ENCODE data around the gene COL15A1. TPM values are rescaled to one million over a fixed set of nuclear protein-coding genes. Genes with fewer than 3 reads are reported as not detected.

The COL15A1 gene
- total RNA-seq, 4 donors from 2014 or later: 25.8 to 55.3 (median 36.0) TPM

DNA sequence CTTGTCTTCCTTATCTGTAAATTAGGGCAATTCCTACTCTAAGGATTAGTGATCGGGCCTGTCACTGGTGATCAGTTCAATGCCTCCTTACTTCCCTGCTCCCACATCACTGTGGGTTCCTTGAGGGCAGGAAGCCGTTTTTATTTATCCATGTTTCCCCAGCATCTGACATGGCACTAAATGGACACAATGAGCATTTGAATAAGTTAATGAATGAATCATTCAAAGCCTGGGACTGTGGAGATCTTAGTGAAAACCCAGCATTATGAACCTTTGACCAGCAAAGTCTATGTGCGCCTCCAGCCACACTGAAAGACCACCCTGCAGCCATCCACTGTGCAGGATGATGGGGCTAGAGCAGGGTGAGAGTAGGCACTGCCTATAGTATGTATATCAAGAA lies 11.6 kb downstream of the COL15A1 start:
- Histone ChIP-seq H3K4me1 (peaks cover 0 to 34% (median 2%) of the 10 kb centered on the region in 4 donors), H3K36me3 (no peaks in the 10 kb centered on the region), H3K27ac (peak overlapping the region in 3 of 4 donors; percentile 6 to 41 (median 40)), H3K9me3 (peaks cover 0 to 13% (median 0%) of the 10 kb centered on the region in 4 donors), H3K27me3 (no peaks in the 10 kb centered on the region), H3K4me3 (no peak overlapping the region)
- 44 to 62% methylated on average over 3 of the region's 3 CpGs for WGBS, 2 donors
- no peak for DNase-seq (ENCODE audit: low spot score in 2 of 2)
- TF ChIP-seq, protein P1, sequence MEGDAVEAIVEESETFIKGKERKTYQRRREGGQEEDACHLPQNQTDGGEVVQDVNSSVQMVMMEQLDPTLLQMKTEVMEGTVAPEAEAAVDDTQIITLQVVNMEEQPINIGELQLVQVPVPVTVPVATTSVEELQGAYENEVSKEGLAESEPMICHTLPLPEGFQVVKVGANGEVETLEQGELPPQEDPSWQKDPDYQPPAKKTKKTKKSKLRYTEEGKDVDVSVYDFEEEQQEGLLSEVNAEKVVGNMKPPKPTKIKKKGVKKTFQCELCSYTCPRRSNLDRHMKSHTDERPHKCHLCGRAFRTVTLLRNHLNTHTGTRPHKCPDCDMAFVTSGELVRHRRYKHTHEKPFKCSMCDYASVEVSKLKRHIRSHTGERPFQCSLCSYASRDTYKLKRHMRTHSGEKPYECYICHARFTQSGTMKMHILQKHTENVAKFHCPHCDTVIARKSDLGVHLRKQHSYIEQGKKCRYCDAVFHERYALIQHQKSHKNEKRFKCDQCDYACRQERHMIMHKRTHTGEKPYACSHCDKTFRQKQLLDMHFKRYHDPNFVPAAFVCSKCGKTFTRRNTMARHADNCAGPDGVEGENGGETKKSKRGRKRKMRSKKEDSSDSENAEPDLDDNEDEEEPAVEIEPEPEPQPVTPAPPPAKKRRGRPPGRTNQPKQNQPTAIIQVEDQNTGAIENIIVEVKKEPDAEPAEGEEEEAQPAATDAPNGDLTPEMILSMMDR (IDR thresholded peaks at IDR 0.05): no peak

DNA sequence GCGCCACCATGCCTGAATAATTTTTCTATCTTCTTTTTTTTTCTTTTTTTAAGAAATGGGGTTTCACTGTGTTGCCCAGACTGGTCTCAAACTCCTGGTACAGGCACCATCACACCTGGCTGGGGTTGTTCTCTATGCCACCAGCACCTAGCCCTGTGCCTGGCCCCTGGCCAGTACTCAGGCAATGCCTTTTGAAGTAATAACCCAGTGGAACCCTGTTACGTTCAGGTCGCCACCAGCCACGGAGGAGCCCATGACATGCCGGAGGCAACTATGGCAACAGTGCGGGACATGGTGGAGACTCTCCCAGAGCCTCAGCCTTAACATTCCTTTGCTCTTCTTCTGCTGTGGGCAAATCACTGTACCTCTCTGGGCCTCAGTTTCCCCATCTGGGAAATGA lies 14.1 kb downstream of the COL15A1 start:
- WGBS, 2 donors: 91 to 93% methylated on average over 6 of the region's 6 CpGs
- no peak for DNase-seq (ENCODE audit: low spot score in 2 of 2)
- H3K9me3 ChIP-seq: peaks cover 0 to 13% (median 0%) of the 10 kb centered on the region in 4 donors
- H3K4me3 ChIP-seq: no peak overlapping the region
- H3K4me1 ChIP-seq: peaks cover 0 to 60% (median 2%) of the 10 kb centered on the region in 4 donors
- TF ChIP-seq, protein P1 (IDR thresholded peaks at IDR 0.05): no peak
- TF ChIP-seq POLR2A (IDR thresholded peaks at IDR 0.05): no peak
- no peak for TF ChIP-seq EP300 (IDR thresholded peaks at IDR 0.05)
- H3K36me3 ChIP-seq: no peaks in the 10 kb centered on the region
- H3K27ac ChIP-seq: peak overlapping the region in 2 of 4 donors; percentile 75 to 81
- no peaks in the 10 kb centered on the region for H3K27me3 ChIP-seq

- TF ChIP-seq POLR2A (IDR thresholded peaks at IDR 0.05): no peak
- no peak for TF ChIP-seq EP300 (IDR thresholded peaks at IDR 0.05)
- TF ChIP-seq, protein P1 (IDR thresholded peaks at IDR 0.05): no peak
- WGBS, 2 donors: 39 to 41% methylated on average over 10 of the region's 10 CpGs
- H3K27me3 ChIP-seq: no peaks in the 10 kb centered on the region
- H3K4me1 ChIP-seq: peaks cover 0 to 66% (median 2%) of the 10 kb centered on the region in 4 donors
- peaks cover 0 to 13% (median 0%) of the 10 kb centered on the region in 4 donors for H3K9me3 ChIP-seq
- H3K36me3 ChIP-seq: no peaks in the 10 kb centered on the region
- H3K27ac ChIP-seq: peak overlapping the region in 3 of 4 donors; percentile 57 to 81 (median 75)
- peak overlapping the region in 1 of 4 donors; percentile 2 for H3K4me3 ChIP-seq
- DNase-seq (ENCODE audit: low spot score in 2 of 2): no peak
Observed at GRCh38 chr9:98958271-98958984, 14.7 kb downstream of the COL15A1 start.

- peaks cover 0 to 13% (median 0%) of the 10 kb centered on the region in 4 donors for H3K9me3 ChIP-seq
- H3K4me3 ChIP-seq: no peak overlapping the region
- peaks cover 0 to 78% (median 11%) of the 10 kb centered on the region in 4 donors for H3K4me1 ChIP-seq
- H3K27ac ChIP-seq: peak overlapping the region in 2 of 4 donors; percentile 10 to 48
- H3K27me3 ChIP-seq: no peaks in the 10 kb centered on the region
- TF ChIP-seq POLR2A (IDR thresholded peaks at IDR 0.05) (no peak), EP300 (IDR thresholded peaks at IDR 0.05) (no peak)
- TF ChIP-seq, protein P1 (IDR thresholded peaks at IDR 0.05): no peak
- no peak for DNase-seq (ENCODE audit: low spot score in 2 of 2)
- no peaks in the 10 kb centered on the region for H3K36me3 ChIP-seq
- WGBS, 2 donors: 69 to 90% methylated on average over 3 of the region's 3 CpGs
Observed at GRCh38 chr9:98960409-98960808, 16.7 kb downstream of the COL15A1 start.

GRCh38 chr9:98961513-98962180 lies 17.9 kb downstream of the COL15A1 start:
- 72 to 77% methylated on average over 16 of the region's 16 CpGs for WGBS, 2 donors
- H3K27ac ChIP-seq: peak overlapping the region in 2 of 4 donors; percentile 4 to 48
- TF ChIP-seq, protein P1 (IDR thresholded peaks at IDR 0.05): no peak
- TF ChIP-seq EP300 (IDR thresholded peaks at IDR 0.05) (no peak), POLR2A (IDR thresholded peaks at IDR 0.05) (no peak)
- H3K4me3 ChIP-seq: no peak overlapping the region
- H3K4me1 ChIP-seq: peaks cover 0 to 88% (median 13%) of the 10 kb centered on the region in 4 donors
- no peaks in the 10 kb centered on the region for H3K36me3 ChIP-seq
- peaks cover 0 to 9% (median 0%) of the 10 kb centered on the region in 4 donors for H3K9me3 ChIP-seq
- no peak for DNase-seq (ENCODE audit: low spot score in 2 of 2)
- H3K27me3 ChIP-seq: no peaks in the 10 kb centered on the region

All from tibial nerve (tissue), 4 donors.